ENCODE data around the gene PCBP4.

DNA sequence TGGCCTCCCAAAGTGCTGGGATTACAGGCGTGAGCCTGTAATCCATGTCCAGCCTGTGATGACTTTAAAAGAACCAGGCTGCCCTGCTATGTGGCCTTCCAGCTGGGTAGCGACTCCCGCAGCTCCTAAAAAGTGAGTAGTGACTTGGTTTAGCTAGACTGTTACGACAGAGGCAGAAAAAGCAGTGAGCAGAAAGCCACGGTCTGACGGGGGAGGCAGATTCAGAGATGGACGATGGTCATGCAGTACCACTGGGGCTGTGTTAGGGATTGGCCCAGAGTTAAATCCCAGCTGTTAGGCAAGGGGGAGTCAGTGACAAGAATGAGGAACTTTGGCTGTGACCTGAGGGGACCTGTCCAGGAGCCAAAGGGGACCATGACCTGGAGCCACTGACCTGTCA, 31.5 kb upstream of the PCBP4 start:
- TF ChIP-seq, protein P1, sequence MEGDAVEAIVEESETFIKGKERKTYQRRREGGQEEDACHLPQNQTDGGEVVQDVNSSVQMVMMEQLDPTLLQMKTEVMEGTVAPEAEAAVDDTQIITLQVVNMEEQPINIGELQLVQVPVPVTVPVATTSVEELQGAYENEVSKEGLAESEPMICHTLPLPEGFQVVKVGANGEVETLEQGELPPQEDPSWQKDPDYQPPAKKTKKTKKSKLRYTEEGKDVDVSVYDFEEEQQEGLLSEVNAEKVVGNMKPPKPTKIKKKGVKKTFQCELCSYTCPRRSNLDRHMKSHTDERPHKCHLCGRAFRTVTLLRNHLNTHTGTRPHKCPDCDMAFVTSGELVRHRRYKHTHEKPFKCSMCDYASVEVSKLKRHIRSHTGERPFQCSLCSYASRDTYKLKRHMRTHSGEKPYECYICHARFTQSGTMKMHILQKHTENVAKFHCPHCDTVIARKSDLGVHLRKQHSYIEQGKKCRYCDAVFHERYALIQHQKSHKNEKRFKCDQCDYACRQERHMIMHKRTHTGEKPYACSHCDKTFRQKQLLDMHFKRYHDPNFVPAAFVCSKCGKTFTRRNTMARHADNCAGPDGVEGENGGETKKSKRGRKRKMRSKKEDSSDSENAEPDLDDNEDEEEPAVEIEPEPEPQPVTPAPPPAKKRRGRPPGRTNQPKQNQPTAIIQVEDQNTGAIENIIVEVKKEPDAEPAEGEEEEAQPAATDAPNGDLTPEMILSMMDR (IDR thresholded peaks at IDR 0.05), result no peak
- no peak for TF ChIP-seq POLR2A (IDR thresholded peaks at IDR 0.05)
